ENCODE results near the gene CNPY1.

Gene CNPY1

GRCh38 chr7:155453296-155454182, 92.8 kb downstream of the CNPY1 start:
- DNase-seq (ENCODE audit: low spot score), result no peak

GRCh38 chr7:155452505-155453295, 93.7 kb downstream of the CNPY1 start:
- no peak for DNase-seq (ENCODE audit: low spot score)

- DNase-seq (ENCODE audit: low spot score), result no peak
Measured at GRCh38 chr7:155451840-155452239, 94.5 kb downstream of the CNPY1 start.

All from CD4-positive, alpha-beta T cell treated with Interleukin-6 at 100 ng/mL for 8 hours (primary cell).